ENCODE data around the gene CD7. TPM values are rescaled to one million over a fixed set of nuclear protein-coding genes. Genes with fewer than 3 reads are reported as not detected.

Gene CD7
- total RNA-seq, 4 donors from 2014 or later: 0.45 to 3.0 (median 2.5) TPM; not detected in 1

DNA sequence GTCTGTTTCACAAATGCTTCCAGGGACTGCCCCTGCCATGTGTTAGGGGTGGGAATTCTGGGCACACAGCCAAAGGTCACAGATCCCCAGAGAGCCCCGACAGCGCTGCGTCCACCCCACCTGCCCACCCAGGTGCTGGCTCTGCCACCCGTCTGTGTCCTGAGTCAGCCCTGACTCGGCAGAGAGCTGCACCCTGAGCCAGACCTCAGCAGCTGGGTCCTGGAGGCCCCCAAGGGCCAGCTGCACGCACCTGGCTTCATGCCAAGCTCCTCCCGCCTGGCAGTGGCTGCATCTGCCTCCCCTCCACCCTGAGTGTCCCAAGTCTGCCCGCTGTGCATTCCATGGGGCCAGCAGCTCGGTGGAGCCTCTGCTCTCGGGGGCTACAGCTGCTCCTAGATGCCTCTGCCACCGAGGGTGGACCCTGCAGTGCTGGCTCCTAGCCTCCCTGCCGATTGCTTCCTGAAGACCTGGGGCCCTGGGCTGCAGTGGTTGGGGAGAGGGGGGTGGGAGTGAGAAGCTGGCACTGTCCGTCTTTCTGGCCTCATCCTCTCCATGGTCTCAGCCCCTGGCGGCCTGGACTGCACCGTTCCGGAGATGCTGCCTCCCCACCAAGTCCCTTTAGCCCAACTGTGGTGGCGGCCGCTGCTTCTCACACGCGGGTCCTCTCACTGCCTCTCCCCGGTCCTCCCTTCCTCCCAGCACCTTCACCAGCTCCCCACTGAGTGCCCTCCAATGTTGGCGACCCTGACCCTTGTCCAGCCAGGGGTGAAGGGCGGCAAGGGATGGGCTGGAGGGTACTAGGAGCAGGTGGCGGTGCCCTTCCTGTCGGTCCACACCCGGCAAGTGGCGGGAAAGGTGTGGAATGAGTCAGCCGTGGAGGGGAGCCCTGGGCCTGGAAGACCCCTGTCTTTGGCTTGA, 13.2 kb upstream of the CD7 start:
- peak in 1 of 2 donors; percentile 28 for DNase-seq
- H3K36me3 ChIP-seq: no peaks in the 10 kb centered on the region
- WGBS, 2 donors: 54 to 87% methylated on average over 7 to 21 of the region's 28 CpGs
- H3K4me3 ChIP-seq (replicated peaks in 1 of 3): no peak overlapping the region
- no peaks in the 10 kb centered on the region for H3K27me3 ChIP-seq
- intact Hi-C loops (cut with DNase I): no loop called here
- TF ChIP-seq, protein P1, sequence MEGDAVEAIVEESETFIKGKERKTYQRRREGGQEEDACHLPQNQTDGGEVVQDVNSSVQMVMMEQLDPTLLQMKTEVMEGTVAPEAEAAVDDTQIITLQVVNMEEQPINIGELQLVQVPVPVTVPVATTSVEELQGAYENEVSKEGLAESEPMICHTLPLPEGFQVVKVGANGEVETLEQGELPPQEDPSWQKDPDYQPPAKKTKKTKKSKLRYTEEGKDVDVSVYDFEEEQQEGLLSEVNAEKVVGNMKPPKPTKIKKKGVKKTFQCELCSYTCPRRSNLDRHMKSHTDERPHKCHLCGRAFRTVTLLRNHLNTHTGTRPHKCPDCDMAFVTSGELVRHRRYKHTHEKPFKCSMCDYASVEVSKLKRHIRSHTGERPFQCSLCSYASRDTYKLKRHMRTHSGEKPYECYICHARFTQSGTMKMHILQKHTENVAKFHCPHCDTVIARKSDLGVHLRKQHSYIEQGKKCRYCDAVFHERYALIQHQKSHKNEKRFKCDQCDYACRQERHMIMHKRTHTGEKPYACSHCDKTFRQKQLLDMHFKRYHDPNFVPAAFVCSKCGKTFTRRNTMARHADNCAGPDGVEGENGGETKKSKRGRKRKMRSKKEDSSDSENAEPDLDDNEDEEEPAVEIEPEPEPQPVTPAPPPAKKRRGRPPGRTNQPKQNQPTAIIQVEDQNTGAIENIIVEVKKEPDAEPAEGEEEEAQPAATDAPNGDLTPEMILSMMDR (IDR thresholded peaks at IDR 0.05): no peak
- TF ChIP-seq POLR2A (IDR thresholded peaks at IDR 0.05): no peak
- no peaks in the 10 kb centered on the region for H3K9me3 ChIP-seq
- H3K27ac ChIP-seq: no peak overlapping the region
- H3K4me1 ChIP-seq: peaks cover 27 to 41% of the 10 kb centered on the region in 2 donors

DNA sequence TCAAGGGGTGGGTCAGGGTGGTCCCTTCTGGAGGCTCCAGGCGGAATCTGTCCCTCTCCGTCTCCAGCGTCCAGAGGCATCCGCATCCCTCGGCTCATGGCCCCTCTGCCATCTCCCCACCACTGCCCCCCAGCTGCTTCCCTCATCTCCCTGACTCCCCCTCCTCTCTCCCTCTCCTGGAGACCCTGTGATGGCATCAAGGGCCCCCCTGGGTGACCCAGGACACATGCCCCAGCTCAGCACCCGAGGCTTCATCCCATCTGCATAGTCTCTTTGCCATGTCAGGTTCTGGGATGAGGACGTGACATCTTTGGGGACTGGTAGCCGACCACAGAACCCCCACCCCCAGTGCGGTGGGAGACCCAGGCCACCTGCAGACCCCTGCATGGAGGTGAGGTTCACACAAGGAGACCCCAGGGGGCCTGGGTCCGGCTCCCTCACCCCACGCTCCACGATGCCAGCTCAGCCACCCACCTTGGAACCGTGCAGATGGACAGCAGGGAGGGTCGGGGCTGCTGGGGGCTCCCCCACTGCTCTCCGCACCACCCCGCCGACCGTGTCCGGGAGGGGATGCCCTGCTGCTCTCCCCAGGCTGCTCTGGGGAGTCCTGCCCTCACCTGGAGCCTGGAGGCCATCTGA, 12.4 kb upstream of the CD7 start:
- Histone ChIP-seq H3K4me3 (replicated peaks in 1 of 3) (no peak overlapping the region), H3K4me1 (peaks cover 21 to 33% of the 10 kb centered on the region in 2 donors), H3K27me3 (no peaks in the 10 kb centered on the region), H3K36me3 (no peaks in the 10 kb centered on the region), H3K27ac (no peak overlapping the region), H3K9me3 (no peaks in the 10 kb centered on the region)
- intact Hi-C loops (cut with DNase I): no loop called here
- 79 to 89% methylated on average over 10 to 12 of the region's 19 CpGs for WGBS, 2 donors
- TF ChIP-seq, protein P1 (IDR thresholded peaks at IDR 0.05): no peak
- TF ChIP-seq POLR2A (IDR thresholded peaks at IDR 0.05): no peak
- DNase-seq: no peak

DNA sequence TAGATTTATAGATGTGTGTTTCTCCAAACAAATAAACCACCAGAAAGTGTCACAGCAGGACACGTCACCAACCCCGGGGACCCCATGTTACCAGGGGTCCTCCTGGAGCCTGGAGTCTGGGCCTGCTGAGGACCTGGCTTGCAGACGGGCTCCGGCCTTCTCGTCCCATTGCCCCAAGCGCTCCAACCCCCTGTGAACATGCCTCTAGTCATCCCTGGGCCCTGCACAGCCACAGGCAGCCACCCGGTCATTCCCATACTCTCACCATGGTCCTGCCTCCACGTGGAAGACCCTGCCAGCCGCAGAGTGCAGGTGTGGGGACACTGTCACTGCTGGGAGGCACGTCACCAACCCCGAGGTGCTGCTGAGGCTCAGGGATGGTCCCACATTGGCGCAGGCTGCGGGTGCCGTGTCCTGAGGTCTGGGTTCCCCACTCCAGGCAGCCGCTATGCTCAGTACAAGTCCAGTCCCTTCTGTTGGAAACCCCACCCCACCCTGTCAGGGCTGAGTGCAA, 11.6 kb upstream of the CD7 start:
- H3K27ac ChIP-seq: no peak overlapping the region
- no peaks in the 10 kb centered on the region for H3K36me3 ChIP-seq
- no peak for DNase-seq
- peaks cover 15 to 26% of the 10 kb centered on the region in 2 donors for H3K4me1 ChIP-seq
- H3K27me3 ChIP-seq: no peaks in the 10 kb centered on the region
- H3K4me3 ChIP-seq (replicated peaks in 1 of 3): no peak overlapping the region
- intact Hi-C loops (cut with DNase I): no loop called here
- TF ChIP-seq, protein P1 (IDR thresholded peaks at IDR 0.05): no peak
- no peak for TF ChIP-seq POLR2A (IDR thresholded peaks at IDR 0.05)
- 92 to 97% methylated on average over 13 to 15 of the region's 15 CpGs for whole genome bisulfite sequencing, 2 donors
- no peaks in the 10 kb centered on the region for H3K9me3 ChIP-seq

DNA sequence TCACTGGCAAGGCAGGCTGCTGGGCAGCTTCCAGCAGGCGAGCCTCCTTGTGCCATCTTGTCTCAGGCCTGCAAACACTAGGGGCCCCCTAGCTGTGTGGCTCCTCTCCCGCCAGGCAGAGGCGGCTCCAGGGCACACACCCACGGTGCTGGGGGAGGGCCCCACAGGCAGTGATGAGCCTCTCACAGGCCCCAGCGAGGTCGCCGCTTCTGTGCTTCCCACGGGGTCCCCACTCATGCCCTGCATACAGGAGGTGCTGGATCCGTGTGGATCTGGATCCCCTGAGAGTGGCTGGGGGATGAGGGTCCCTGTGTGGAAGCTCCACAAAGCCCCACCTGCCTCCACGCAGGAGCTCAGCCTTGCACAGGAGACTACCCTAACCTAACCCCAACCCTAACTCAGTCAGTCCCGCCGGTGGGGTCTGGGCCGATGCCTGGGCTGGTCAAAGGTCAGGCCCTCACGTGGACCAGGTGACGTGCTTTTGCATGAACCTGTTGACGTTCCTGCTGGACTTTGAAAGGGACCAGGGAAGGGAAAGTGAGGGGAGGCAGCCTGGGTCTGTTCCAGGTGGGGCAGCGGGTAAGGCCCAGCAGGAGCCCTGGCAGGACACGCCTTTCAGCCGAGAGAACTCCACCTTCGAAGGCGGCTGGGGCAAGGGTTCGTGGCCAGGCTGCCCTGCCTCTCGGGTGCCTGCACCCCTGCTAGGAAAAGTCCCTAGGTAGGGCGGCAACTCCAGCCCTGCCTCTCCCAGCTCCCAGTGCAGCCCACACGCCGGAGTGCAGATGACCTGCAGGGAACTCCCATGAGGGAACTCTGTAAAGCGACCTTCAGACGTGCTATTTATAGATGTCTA, 11.0 kb upstream of the CD7 start:
- WGBS, 2 donors: 77 to 91% methylated on average over 13 to 22 of the region's 28 CpGs
- Histone ChIP-seq H3K27me3 (no peaks in the 10 kb centered on the region), H3K4me1 (peaks cover 12 to 19% of the 10 kb centered on the region in 2 donors), H3K36me3 (no peaks in the 10 kb centered on the region), H3K27ac (no peak overlapping the region), H3K4me3 (replicated peaks in 1 of 3) (no peak overlapping the region), H3K9me3 (no peaks in the 10 kb centered on the region)
- intact Hi-C loops (cut with DNase I): no loop called here
- TF ChIP-seq, protein P1 (IDR thresholded peaks at IDR 0.05): no peak
- no peak for TF ChIP-seq POLR2A (IDR thresholded peaks at IDR 0.05)
- no peak for DNase-seq

All from thyroid gland (tissue), 4 donors.